ENCODE measurements around the gene ARHGEF19. TPM values are rescaled to one million over a fixed set of nuclear protein-coding genes. Genes with fewer than 3 reads are reported as not detected.

Gene ARHGEF19
- total and polyA plus RNA-seq, 2 of the 4 experiments (the other 2 are of a cell fraction), result 4.5 to 16.8 TPM

DNA sequence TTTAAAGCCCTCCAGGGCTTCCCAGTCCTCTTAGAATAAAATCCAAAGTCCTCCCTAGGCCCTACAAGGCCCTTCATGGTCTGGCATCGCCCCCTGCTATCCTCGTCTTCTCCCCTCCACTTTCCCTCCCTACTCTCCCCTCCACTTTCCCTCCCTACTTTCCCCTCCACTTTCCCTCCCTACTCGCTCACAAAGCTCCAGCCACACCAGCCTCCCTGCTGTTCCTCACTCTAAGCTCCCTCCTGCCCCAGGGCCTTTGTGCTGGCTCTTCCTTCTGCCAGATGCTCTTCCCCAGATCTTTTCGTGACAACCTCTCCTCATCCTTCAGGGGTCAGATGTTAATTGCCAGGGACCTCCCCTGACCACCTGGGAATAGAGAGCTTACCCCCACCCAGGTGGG, 12.8 kb downstream of the ARHGEF19 start (continued):
- no peak for TF ChIP-seq MXI1 (IDR thresholded peaks at IDR 0.05; ENCODE audit: borderline replicate concordance, low read depth, low read length)
- TF ChIP-seq CEBPB (IDR thresholded peaks at IDR 0.05; ENCODE audit: low read depth, low read length), result no peak
- no peak for TF ChIP-seq RCOR1 (IDR thresholded peaks at IDR 0.05; ENCODE audit: insufficient replicate concordance, low read length)
- no peak for TF ChIP-seq MAFK (IDR thresholded peaks at IDR 0.05; ENCODE audit: low read depth, low read length)
- TF ChIP-seq SMC3 (IDR thresholded peaks at IDR 0.05; ENCODE audit: low read depth, low read length), result no peak
- TF ChIP-seq RFX5 (IDR thresholded peaks at IDR 0.05; ENCODE audit: low read depth, low read length), result no peak
- TF ChIP-seq CHD1 (IDR thresholded peaks at IDR 0.05; ENCODE audit: low read depth, low read length), result no peak

DNA sequence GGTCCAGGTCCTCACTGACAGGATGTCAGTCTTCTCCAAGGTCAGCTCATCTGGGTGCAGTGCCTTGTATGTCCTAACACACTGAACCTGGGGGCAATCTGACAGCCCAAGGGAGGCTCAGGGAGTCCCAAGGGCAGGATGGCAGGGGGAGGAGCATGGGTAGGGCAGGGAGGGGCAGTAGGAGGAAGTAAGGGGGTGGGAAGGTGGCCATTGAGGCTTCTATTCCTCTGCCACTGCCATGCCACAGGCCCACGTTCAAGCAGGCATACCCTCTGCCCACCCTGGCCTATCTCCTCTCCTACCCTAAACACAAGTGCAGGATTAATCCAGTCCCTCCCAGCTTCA, 13.3 kb downstream of the ARHGEF19 start:
- H4K91ac ChIP-seq (ENCODE audit: insufficient read depth, low read depth, low read length), result no peak overlapping the region
- no peak for DNase-seq
- no peaks in the 10 kb centered on the region; the same call in 1 of the 2 replicates for H4K20me1 ChIP-seq (ENCODE audit: insufficient read depth, low read length)
- no peak overlapping the region for H3K27ac ChIP-seq (ENCODE audit: insufficient read depth, low read length)
- H2BK120ac ChIP-seq (ENCODE audit: low read depth, low read length), result no peak overlapping the region
- ChIA-PET POLR2A (ENCODE audit: unreplicated experiment) (no interaction called here), CTCF (no interaction called here)
- no peak overlapping the region for H3K4ac ChIP-seq (ENCODE audit: low read depth, low read length)
- H3K27me3 ChIP-seq (ENCODE audit: control insufficient read depth, insufficient read depth, low read length), result no peaks in the 10 kb centered on the region
- intact Hi-C loops (cut with micrococcal nuclease), result no loop called here
- H3K4me3 ChIP-seq (ENCODE audit: insufficient read depth, low read depth, low read length), result no peak overlapping the region
- H4K8ac ChIP-seq (ENCODE audit: low read depth in 2 of 2, low read length in 2 of 2), result no peak overlapping the region
- H2BK5ac ChIP-seq (ENCODE audit: low read depth, low read length, poor library complexity, severe bottlenecking), result no peak overlapping the region
- H3K79me1 ChIP-seq (ENCODE audit: low read depth in 1 of 2, low read length in 2 of 2), result peaks cover 0 to 1% of the 10 kb centered on the region in 2 experiments; a peak in 1 of 4 replicates
- H2BK20ac ChIP-seq (ENCODE audit: low read depth, low read length), result no peak overlapping the region
- H2AK5ac ChIP-seq (ENCODE audit: low read depth, low read length), result no peak overlapping the region
- H2AK9ac ChIP-seq (replicated peaks; ENCODE audit: low read depth, low read length, poor library complexity), result no peak overlapping the region
- peaks cover 6% of the 10 kb centered on the region for H3K36me3 ChIP-seq (ENCODE audit: control insufficient read depth, insufficient read depth, low read length)
- H3K9me3 ChIP-seq (ENCODE audit: control insufficient read depth, insufficient read depth, low read length), result no peaks in the 10 kb centered on the region
- no peak overlapping the region for H3K18ac ChIP-seq (ENCODE audit: low read depth, low read length)
- no peak overlapping the region for H2AFZ ChIP-seq (replicated peaks; ENCODE audit: low read length, poor library complexity)
- H3K4me2 ChIP-seq (ENCODE audit: low read depth, low read length), result no peak overlapping the region
- H3K4me1 ChIP-seq (ENCODE audit: control insufficient read depth, insufficient read depth, low read length), result no peaks in the 10 kb centered on the region
- H3K23ac ChIP-seq (ENCODE audit: low read depth, low read length), result no peak overlapping the region
- H3K9ac ChIP-seq (ENCODE audit: low read depth, low read length), result no peak overlapping the region
- no CpG with 5 or more reads among the region's 1 CpG for WGBS, 2 experiments (ENCODE audit: extremely low coverage in 2 of 2, insufficient read length in 1 of 2)
- dilution Hi-C loops (cut with HindIII; ENCODE audit: low sequenced_read_pairs, unreplicated experiment), result no loop called here
- H2BK15ac ChIP-seq (ENCODE audit: low read depth, low read length), result no peak overlapping the region
- BruUV-seq (replicated peaks), result no TSS peak
- no peak overlapping the region for H4K5ac ChIP-seq (ENCODE audit: low read depth, low read length)
- no peaks in the 10 kb centered on the region for H3K9me1 ChIP-seq (ENCODE audit: insufficient read depth, low read length)
- no peak for ATAC-seq (ENCODE audit: low read depth)
- in situ Hi-C loops (cut with MboI; ENCODE audit: low sequenced_read_pairs), result loop anchor here (25.0 kb wide), 1 partner anchor 412 kb away; no protein-coding TSS in a partner anchor
- no peak overlapping the region for H3K56ac ChIP-seq (ENCODE audit: extremely low read depth, insufficient read depth, low read length)
- no peak overlapping the region for H3K14ac ChIP-seq (replicated peaks; ENCODE audit: low read depth, low read length)
- TF ChIP-seq CEBPB (IDR thresholded peaks at IDR 0.05; ENCODE audit: low read depth, low read length) (no peak), MXI1 (IDR thresholded peaks at IDR 0.05; ENCODE audit: borderline replicate concordance, low read depth, low read length) (no peak), RFX5 (IDR thresholded peaks at IDR 0.05; ENCODE audit: low read depth, low read length) (no peak), BHLHE40 (IDR thresholded peaks at IDR 0.05; ENCODE audit: low read depth, low read length) (no peak), NFE2L2 (IDR thresholded peaks at IDR 0.05; ENCODE audit: low read depth, low read length) (no peak), RCOR1 (IDR thresholded peaks at IDR 0.05; ENCODE audit: insufficient replicate concordance, low read length) (no peak), FOS (IDR thresholded peaks at IDR 0.05; ENCODE audit: low read depth, low read length) (no peak), SMC3 (IDR thresholded peaks at IDR 0.05; ENCODE audit: low read depth, low read length) (no peak), ELK1 (IDR thresholded peaks at IDR 0.05; ENCODE audit: borderline replicate concordance, low read depth, low read length) (no peak), POLR2A (IDR thresholded peaks at IDR 0.05; ENCODE audit: low read depth, low read length) (no peak), CHD1 (IDR thresholded peaks at IDR 0.05; ENCODE audit: low read depth, low read length) (no peak), CTCF (conservative IDR thresholded peaks at IDR 0.05; ENCODE audit: low read depth, low read length) (no peak), RAD21 (IDR thresholded peaks at IDR 0.05; ENCODE audit: low read length) (no peak), MAFK (IDR thresholded peaks at IDR 0.05; ENCODE audit: low read depth, low read length) (no peak)
